OCI-LY3 (cell line): ENCODE results near the gene AFF2.
A peak's percentile ranks its signal among the peaks of the same experiment; 100 is the strongest.
"Not testable (repeated sequence)": the region's sequence is repeated elsewhere in the genome, so short reads cannot be mapped to it uniquely, and the experiment has no call there.

Experiments
- H2AFZ ChIP-seq: fragments of 200-600, 300-600 bp; shearing (Covaris generic); 2 replicates; pipeline ENCODE4 v1.6.0; 2014; ENCODE audit warnings: antibody characterized with exemption, low read depth, low read length
- H3K27ac ChIP-seq: fragments of 200-600, 300-600 bp; sonication (generic); 2 replicates; pipeline ENCODE4 v1.5.1; 2014; ENCODE audit warnings: mild to moderate bottlenecking, low read length, moderate library complexity, mixed read lengths
- H3K27me3 ChIP-seq: fragments of 200-600, 300-600 bp; sonication (generic); 2 replicates; pipeline ENCODE4 v1.6.1; 2014; ENCODE audit warnings: low read depth, low read length, mixed read lengths
- H3K36me3 ChIP-seq: fragments of 200-600, 300-600 bp; sonication (generic); replicated peaks from 2 replicates; pipeline ENCODE3; 2014; ENCODE audit warnings: low read depth, low read length, mixed read lengths
- H3K4me1 ChIP-seq: fragments of 300-600, 200-600 bp; sonication (generic); 2 replicates; pipeline ENCODE4 v1.6.1; 2014; ENCODE audit warnings: low read length, mixed read lengths
- H3K4me2 ChIP-seq: fragments of 200-600, 300-600 bp; sonication (generic); 2 replicates; pipeline ENCODE4 v1.6.1; 2014; ENCODE audit warnings: low read length, mixed read lengths
- H3K4me3 ChIP-seq: fragments of 300-600, 200-600 bp; sonication (generic); 2 replicates; pipeline ENCODE4 v1.5.1; 2014; ENCODE audit warnings: antibody characterized with exemption, mild to moderate bottlenecking, low read length, moderate library complexity
- H3K79me2 ChIP-seq: fragments of 300-600, 200-600 bp; shearing (Covaris generic); 2 replicates; pipeline ENCODE4 v1.6.1; 2014; ENCODE audit warnings: mild to moderate bottlenecking, low read length, mixed read lengths
- H3K9ac ChIP-seq: fragments of 300-600, 200-600 bp; shearing (Covaris generic); 2 replicates; pipeline ENCODE4 v1.6.0; 2014; ENCODE audit warnings: mild to moderate bottlenecking, low read length, moderate library complexity
- H3K9me3 ChIP-seq: fragments of 200-600, 300-600 bp; shearing (Covaris generic); 2 replicates; pipeline ENCODE4 v1.6.1; 2014; ENCODE audit warnings: low read length, mixed read lengths; ENCODE audit not compliant: insufficient read depth
- H4K20me1 ChIP-seq: fragments of 200-600, 300-600 bp; sonication (generic); 2 replicates; pipeline ENCODE4 v1.6.1; 2016; ENCODE audit warnings: low read length, mixed read lengths; ENCODE audit not compliant: insufficient read depth
- EZH2phosphoT487 ChIP-seq: fragments of 200-600 bp; shearing (Covaris generic); IDR thresholded peaks from 2 replicates; pipeline ENCODE4 v1.6.1; 2018; ENCODE audit warnings: antibody characterized with exemption, mixed run types, low read depth
- TF ChIP-seq, protein P1 (sequence below): fragments of 200-600, 300-600 bp; sonication (generic); IDR thresholded peaks from 2 replicates; pipeline ENCODE4 v1.5.1; 2014; ENCODE audit warnings: antibody characterized with exemption, low read length, low read depth

The AFF2 gene

GRCh38 chrX:148905400-148905799 is 405.0 kb downstream of the AFF2 start:
- H3K4me3 ChIP-seq = no peak overlapping the region
- H3K4me2 ChIP-seq = no peak overlapping the region
- H4K20me1 ChIP-seq = no peaks in the 10 kb centered on the region
- no peaks in the 10 kb centered on the region for H3K36me3 ChIP-seq
- H3K9me3 ChIP-seq = no peaks in the 10 kb centered on the region
- no peaks in the 10 kb centered on the region for H3K4me1 ChIP-seq
- H3K27me3 ChIP-seq = no peaks in the 10 kb centered on the region
- no peak overlapping the region for H3K27ac ChIP-seq
- H3K79me2 ChIP-seq = no peaks in the 10 kb centered on the region
- no peak overlapping the region for H2AFZ ChIP-seq
- TF ChIP-seq, protein P1, sequence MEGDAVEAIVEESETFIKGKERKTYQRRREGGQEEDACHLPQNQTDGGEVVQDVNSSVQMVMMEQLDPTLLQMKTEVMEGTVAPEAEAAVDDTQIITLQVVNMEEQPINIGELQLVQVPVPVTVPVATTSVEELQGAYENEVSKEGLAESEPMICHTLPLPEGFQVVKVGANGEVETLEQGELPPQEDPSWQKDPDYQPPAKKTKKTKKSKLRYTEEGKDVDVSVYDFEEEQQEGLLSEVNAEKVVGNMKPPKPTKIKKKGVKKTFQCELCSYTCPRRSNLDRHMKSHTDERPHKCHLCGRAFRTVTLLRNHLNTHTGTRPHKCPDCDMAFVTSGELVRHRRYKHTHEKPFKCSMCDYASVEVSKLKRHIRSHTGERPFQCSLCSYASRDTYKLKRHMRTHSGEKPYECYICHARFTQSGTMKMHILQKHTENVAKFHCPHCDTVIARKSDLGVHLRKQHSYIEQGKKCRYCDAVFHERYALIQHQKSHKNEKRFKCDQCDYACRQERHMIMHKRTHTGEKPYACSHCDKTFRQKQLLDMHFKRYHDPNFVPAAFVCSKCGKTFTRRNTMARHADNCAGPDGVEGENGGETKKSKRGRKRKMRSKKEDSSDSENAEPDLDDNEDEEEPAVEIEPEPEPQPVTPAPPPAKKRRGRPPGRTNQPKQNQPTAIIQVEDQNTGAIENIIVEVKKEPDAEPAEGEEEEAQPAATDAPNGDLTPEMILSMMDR = no peak
- no peak for TF ChIP-seq EZH2phosphoT487
- no peak overlapping the region for H3K9ac ChIP-seq

DNA sequence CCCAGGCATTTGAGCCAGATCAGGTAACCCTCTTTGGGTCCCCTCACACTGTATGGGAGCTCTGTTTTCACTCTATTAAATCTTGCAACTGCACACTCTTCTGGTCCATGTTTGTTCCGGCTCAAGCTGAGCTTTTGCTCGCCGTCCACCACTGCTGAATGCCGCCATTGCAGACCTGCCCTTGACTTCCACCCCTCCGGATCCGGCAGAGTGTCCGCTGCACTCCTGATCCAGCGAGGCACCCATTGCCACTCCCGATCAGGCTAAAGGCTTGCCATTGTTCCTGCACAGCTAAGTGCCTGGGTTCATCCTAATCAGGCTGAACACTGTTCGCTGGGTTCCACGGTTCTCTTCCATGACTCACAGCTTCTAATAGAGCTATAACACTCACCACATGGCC is 406.2 kb downstream of the AFF2 start:
- not testable (repeated sequence) for H3K36me3 ChIP-seq, H3K4me3 ChIP-seq, H3K9ac ChIP-seq, H4K20me1 ChIP-seq, H3K4me2 ChIP-seq, H3K27me3 ChIP-seq, H3K4me1 ChIP-seq, H3K79me2 ChIP-seq, H3K27ac ChIP-seq, H2AFZ ChIP-seq, H3K9me3 ChIP-seq

GRCh38 chrX:148909758-148910157 is 409.3 kb downstream of the AFF2 start:
- Histone ChIP-seq H3K9me3 (no peaks in the 10 kb centered on the region), H4K20me1 (no peaks in the 10 kb centered on the region), H3K36me3 (no peaks in the 10 kb centered on the region), H2AFZ (no peak overlapping the region), H3K27me3 (no peaks in the 10 kb centered on the region), H3K27ac (no peak overlapping the region), H3K4me2 (no peak overlapping the region), H3K4me1 (peaks cover 20% of the 10 kb centered on the region), H3K9ac (no peak overlapping the region), H3K4me3 (no peak overlapping the region), H3K79me2 (no peaks in the 10 kb centered on the region)
- TF ChIP-seq, protein P1 = no peak
- TF ChIP-seq EZH2phosphoT487 = no peak

DNA sequence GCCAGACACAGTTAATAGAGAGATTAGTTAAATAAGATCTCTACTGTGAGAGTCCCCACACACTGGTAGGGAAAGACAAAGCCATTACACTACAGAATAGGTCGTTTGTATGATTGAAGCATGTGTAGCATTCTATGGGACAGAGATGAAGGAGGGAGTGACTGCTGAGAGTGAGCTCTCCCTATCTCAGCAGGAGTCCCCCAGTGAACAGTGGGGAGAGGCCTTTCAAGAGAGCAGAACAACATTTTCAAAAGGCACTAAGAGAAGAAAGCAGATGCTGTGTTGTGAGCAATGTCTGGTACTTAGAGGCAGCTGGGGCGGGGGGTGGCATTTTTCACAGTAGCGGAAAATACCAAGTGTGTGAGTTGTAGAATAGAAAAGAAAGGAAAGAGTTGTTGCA is 413.6 kb downstream of the AFF2 start:
- no peaks in the 10 kb centered on the region for H3K9me3 ChIP-seq
- H3K9ac ChIP-seq = no peak overlapping the region
- peak overlapping the region; percentile 32; the same call in 1 of the 2 replicates for H3K4me2 ChIP-seq
- no peaks in the 10 kb centered on the region for H3K79me2 ChIP-seq
- no peak overlapping the region for H3K4me3 ChIP-seq
- H3K4me1 ChIP-seq = peaks cover 21% of the 10 kb centered on the region
- H4K20me1 ChIP-seq = no peaks in the 10 kb centered on the region
- H3K27me3 ChIP-seq = no peaks in the 10 kb centered on the region
- H2AFZ ChIP-seq = 0 out of 2 replicates have a peak overlapping the region, but pooled peaks have one; percentile 13
- H3K27ac ChIP-seq = no peak overlapping the region
- no peak for TF ChIP-seq EZH2phosphoT487
- TF ChIP-seq, protein P1 = no peak
- H3K36me3 ChIP-seq = no peaks in the 10 kb centered on the region

DNA sequence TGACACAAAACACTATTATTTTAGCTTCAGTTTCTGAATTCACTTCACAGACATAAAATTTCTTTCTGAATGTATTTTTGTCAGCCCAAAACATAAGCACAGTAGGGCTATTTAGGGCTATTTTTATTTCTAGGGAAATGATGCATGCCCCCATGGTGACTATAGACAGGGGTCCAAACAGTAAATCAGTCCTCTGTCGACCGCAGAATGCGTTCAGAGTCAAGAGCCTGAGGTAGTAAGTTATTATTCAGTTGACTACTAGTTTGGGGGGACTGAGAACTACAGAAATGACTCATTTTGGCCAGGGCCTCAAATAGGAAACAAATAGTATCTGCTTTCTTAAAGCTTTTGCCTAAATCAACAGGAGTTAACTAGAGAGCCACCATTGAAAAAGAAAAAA is 414.4 kb downstream of the AFF2 start:
- H3K36me3 ChIP-seq = no peaks in the 10 kb centered on the region
- TF ChIP-seq EZH2phosphoT487 = no peak
- TF ChIP-seq, protein P1 = no peak
- H3K4me2 ChIP-seq = no peak overlapping the region
- H3K9ac ChIP-seq = no peak overlapping the region
- H3K4me1 ChIP-seq = peaks cover 21% of the 10 kb centered on the region
- H2AFZ ChIP-seq = no peak overlapping the region
- no peak overlapping the region for H3K4me3 ChIP-seq
- H3K79me2 ChIP-seq = no peaks in the 10 kb centered on the region
- H3K27ac ChIP-seq = no peak overlapping the region
- no peaks in the 10 kb centered on the region for H4K20me1 ChIP-seq
- H3K27me3 ChIP-seq = no peaks in the 10 kb centered on the region
- H3K9me3 ChIP-seq = no peaks in the 10 kb centered on the region
